Embryonic facial prominence (tissue), 1 donor: Measurements from ENCODE around the gene VASN.

Source experiments
- DNase-seq: peaks from one replicate; pipeline ENCODE4 v3.0.0-alpha.2; 2016; ENCODE audit errors: extremely low spot score

The VASN gene

DNA sequence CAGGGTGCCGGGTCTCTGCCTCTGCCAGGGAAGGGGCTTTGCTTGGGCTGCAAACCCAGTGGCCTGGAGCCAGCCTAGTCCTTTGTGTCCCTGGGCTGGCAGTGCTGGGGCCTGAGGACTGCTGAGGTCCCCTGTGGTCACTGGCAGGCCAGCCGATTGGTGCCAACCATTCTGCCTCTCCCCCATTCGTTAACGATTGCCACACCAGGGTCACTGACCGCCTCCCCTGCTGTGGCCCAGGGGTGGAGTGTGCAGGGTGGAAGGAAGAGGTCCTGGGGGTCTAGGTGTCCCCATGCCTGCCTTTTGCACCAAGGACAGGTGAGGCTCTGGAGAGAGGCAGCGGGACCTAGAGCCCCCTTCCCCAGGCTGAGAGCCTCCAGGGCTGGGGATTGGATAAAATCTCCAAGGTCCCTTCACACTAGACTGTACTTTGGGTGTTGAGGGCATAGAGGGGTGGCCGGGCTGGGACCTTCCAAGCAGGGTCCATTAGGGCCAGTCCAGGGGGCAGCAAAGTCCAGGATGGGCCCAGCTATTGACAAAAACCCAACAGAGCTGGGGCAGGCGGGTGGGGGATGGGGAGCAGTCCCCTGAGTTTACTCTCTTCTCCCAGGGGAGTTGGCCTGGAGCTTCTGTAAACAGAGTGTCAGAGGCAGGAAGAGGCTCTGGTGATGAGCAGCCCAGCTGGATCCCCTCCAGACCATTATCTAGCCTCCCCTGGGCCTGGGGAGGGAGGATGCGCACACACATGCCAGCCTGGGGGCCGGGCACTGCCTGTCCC is 1.1 kb downstream of the VASN start:
- DNase-seq: no peak

- no peak for DNase-seq
Observed at GRCh38 chr16:4373356-4373908, 1.8 kb downstream of the VASN start.

DNA sequence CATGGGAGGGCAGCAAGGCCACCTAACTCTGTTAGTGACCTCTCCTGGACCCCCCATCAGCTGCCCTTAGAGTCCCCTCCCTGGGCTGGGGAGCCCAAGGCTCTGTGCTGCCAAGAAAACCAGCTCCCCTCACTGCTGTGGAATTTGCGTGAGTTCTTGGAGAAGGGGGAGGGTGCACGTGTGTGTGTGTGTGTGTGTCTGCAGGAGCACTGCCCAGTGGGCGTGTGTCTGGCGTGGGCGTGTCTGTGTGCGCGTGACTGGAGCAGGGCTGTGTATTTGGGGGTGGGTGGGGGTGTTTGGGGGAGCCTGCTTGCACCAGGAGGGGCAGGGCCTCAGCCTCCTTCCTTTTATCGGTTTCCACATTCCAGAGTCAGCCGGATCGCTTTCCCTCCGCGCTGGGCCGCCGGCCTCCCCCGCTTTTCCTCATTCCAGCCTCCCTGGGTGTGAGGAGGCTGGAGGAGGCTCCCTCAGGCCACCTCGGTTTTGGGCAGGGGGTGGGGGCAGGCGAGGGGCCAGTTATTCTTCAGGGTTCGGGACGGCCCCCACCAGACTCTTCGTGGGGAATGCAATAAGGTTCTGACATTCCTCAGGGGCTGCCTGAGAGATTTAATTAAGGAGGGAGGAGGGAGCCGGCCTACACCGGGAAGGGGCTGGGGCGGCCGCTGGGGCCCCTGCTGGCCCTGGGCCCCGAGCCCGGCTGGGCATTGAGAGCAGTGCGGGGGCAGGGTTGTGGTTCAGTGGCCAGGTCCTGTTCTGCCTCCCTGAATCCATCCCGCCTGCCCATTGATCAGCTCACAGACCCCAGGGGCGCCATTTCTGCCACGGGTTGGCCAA is 2.5 kb downstream of the VASN start:
- peak; percentile 71 for DNase-seq

DNA sequence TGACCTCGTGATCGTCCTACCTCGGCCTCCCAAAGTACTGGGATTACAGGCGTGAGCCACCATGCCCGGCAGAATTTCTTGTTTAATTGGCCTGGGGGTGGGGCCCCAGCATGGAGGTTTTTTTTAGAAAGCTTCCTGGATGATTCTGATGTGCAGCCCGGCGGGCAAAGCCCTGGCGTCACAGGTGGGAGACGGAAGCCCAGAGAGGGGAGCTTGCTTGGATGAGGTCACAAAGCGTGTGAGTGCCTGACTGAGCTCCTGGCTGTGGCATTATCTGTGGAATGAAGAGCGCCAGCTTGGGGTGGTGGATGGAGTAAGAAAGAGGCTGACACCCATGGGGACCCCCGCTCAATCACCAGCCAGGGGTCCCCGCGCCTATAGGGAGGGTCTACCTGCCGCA is 4.1 kb downstream of the VASN start:
- no peak for DNase-seq

DNA sequence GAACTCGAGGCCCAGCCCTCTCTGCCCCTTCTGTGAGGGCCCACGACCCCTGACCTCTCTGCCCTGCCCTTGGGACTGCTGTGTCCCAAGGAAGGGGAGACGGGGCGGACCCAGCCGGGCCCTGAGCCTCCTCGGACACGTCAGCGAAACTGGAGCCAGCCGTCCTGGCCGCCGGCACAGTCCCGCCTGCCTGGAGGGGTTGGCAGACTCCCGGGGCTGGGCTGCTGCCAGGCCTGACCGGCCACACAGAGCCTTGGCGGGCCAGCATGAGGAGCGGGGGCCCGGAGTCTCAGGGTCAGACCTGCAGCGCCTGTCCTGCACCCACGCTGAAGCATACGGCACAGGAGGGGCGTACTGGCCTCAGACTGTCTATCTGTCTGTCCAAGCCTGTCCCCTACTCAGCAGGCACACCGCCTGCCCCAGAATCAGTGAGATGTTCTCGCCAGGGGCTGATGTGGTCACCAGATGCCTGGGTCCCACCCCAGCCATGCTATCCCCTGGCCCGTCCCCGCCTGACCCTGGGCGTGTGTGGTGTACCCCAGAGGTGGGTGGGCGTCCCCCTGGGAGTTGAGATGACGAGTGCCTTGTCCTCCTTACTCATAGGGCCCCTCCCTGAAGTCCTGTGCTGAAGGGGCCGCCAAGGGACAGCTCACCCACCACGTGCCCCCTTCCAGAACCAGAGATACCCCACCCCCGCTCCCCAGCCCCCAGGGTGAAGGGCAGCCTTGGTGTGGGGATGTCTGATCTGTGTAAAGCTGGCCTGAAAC is 4.7 kb downstream of the VASN start:
- no peak for DNase-seq

- no peak for DNase-seq
Observed at GRCh38 chr16:4376893-4377572, 5.4 kb downstream of the VASN start.

GRCh38 chr16:4377573-4378154 is 6.0 kb downstream of the VASN start:
- no peak for DNase-seq

- DNase-seq: no peak
Observed at GRCh38 chr16:4378161-4378666, 6.6 kb downstream of the VASN start.

GRCh38 chr16:4378999-4379690 is 7.5 kb downstream of the VASN start:
- DNase-seq: no peak

DNA sequence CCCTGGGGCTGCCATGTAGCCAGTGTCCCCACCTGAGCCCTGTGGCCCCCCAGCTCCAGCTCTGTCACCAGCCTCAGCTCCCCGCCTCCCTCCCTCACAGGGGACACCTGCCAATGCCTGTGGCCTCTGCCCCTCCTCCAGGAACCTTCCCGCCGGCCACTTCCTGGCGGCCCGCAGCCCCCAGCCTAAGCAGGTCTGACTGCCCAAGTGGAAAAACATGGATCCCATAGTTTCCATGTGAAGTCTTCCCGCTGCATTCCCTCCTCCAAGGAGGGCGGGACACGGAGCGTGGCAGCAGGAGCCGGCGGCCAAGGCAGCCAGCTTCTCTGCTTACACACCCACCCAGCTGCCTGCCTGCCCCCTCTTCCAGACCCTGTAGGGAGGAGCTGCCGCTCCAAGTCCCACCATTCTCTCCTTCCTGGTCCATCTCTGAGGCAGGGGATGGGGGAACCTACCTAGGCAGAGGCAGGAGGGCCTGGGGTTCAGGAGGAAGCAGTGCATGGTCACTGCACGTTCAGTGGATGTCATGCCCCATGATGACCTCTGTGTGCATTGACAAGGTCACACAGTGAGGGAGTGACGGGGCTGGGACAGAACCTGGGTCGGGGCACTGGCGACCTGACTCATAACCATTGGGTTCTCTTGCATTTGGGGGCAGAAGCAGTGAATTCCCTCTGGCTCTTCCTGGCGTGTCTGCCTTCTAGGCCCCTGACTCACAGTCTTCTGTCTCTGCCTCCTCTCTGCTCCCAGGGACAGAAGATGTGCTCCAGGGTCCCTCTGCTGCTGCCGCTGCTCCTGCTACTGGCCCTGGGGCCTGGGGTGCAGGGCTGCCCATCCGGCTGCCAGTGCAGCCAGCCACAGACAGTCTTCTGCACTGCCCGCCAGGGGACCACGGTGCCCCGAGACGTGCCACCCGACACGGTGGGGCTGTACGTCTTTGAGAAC is 8.7 kb downstream of the VASN start:
- DNase-seq: no peak

GRCh38 chr16:4381072-4381934 is 9.7 kb downstream of the VASN start:
- no peak for DNase-seq

- DNase-seq: no peak
Observed at GRCh38 chr16:4381935-4382794, 10.5 kb downstream of the VASN start.

- DNase-seq: no peak
Observed at GRCh38 chr16:4382795-4383357, 11.2 kb downstream of the VASN start.

DNA sequence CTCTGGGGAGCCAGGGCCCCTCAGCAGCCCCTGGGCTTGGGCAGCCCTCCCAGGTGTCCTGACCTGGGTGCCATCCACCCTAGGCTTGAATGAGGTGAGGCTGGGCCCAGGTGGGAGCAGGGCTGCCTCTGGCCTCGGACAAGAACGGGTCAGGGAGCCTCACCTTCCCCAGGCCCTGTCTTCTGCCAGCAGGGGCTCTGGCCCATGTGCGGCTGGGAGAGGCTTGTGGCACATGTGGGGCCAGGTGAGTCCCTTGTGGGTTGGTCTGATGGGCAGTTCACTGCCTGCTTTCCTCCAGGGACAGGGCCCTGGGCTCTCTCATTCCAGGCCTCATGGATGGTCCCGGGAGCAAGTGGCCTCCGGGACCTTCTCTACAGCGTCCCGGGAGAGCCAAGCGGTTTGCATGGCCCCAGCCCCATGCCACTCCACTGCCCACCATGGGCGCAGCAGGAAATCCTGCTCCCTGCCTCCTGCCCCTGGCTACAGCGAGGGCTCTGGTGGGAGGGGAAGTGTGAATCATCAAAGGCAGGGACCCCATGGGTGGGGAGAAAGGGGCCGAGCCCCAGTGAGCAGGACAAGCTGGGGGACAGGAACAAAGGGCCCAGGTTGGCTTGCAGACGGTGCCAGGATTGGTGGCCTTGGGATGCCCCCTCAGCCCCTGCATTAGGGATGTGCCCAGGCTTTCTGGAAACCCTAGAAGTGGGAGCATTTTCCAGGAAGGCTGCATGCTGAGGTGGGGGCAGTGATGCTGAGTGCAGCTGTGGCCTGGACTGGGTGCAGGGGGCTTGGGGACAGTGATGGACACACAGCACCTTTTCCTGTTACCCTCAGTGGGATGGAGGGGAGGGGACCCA is 12.2 kb downstream of the VASN start:
- no peak for DNase-seq

GRCh38 chr16:4384509-4384942 is 12.9 kb downstream of the VASN start:
- peak; percentile 66 for DNase-seq
